ENCODE results near the gene OR10H1. TPM values are rescaled to one million over a fixed set of nuclear protein-coding genes. Genes with fewer than 3 reads are reported as not detected.
"Not testable (repeated sequence)": the region's sequence is repeated elsewhere in the genome, so short reads cannot be mapped to it uniquely, and the experiment has no call there.

OR10H1 gene
- total RNA-seq, 1 donor from 2014 or later = not detected

DNA sequence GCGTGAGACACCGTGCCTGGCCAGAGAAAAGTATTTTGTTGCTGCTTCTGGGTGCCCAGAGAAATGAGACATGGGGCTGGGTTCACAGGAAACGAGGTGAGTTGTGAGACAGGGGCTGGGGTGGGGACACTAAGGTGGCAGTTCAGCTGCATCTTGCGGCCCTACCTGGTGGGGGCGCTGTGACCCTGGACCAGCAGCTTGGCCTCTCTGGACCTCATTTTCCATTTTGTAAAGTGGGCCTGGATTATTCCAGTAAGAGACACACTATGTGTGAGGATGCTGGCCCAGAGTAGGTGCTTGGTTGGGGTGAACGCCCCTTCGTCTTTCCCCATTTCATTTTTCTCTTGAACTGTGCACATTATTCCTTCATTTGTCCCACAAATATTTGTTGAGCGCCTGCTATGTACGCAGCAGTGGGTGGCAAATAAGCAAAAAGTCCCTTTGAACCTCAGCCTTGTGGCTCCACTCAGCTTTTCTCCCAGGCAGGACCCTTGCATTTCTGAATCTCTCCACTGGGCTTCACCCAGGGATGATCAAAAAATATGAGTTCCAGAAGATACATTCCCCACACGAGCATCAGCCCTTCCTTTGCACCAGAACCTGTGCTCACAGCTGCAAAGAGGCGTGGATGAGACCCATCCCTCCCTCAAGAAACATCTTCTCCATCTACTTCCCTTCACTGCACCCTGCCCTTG, 26.6 kb upstream of the OR10H1 start:
- no peaks in the 10 kb centered on the region for H3K27me3 Mint-ChIP-seq (ENCODE audit: unreplicated experiment)
- peaks cover 26% of the 10 kb centered on the region for H3K9me3 Mint-ChIP-seq (ENCODE audit: unreplicated experiment)
- no peaks in the 10 kb centered on the region for H3K4me1 Mint-ChIP-seq (ENCODE audit: unreplicated experiment)
- no peak overlapping the region for H3K27ac Mint-ChIP-seq (ENCODE audit: unreplicated experiment)
- H3K36me3 Mint-ChIP-seq (ENCODE audit: unreplicated experiment) = no peaks in the 10 kb centered on the region
- no peak overlapping the region for H3K4me3 Mint-ChIP-seq (ENCODE audit: unreplicated experiment)
- DNase-seq (ENCODE audit: extremely low spot score, unreplicated experiment) = no peak
- TF ChIP-seq, protein P1, sequence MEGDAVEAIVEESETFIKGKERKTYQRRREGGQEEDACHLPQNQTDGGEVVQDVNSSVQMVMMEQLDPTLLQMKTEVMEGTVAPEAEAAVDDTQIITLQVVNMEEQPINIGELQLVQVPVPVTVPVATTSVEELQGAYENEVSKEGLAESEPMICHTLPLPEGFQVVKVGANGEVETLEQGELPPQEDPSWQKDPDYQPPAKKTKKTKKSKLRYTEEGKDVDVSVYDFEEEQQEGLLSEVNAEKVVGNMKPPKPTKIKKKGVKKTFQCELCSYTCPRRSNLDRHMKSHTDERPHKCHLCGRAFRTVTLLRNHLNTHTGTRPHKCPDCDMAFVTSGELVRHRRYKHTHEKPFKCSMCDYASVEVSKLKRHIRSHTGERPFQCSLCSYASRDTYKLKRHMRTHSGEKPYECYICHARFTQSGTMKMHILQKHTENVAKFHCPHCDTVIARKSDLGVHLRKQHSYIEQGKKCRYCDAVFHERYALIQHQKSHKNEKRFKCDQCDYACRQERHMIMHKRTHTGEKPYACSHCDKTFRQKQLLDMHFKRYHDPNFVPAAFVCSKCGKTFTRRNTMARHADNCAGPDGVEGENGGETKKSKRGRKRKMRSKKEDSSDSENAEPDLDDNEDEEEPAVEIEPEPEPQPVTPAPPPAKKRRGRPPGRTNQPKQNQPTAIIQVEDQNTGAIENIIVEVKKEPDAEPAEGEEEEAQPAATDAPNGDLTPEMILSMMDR (IDR thresholded peaks at IDR 0.05) = no peak

DNA sequence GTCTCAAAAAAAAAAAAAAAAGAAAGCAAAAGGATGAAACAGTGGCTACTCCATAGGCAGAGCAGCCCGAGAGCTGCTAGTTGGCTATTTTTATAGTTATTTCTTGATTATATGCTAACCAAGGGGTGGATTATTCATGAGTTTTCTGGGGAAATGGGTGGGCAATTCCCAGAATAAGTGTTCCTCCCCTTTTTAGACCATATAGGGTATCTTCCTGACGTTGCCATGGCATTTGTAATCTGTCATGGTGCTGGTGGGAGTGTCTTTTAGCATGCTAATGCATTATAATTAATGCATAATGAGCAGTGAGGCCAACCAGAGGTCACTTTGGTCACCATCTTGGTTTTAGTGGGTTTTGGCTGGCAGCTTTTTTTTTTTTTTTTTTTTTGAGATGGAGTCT, 25.4 kb upstream of the OR10H1 start:
- H3K27me3 Mint-ChIP-seq (ENCODE audit: unreplicated experiment) = no peaks in the 10 kb centered on the region
- no peak overlapping the region for H3K4me3 Mint-ChIP-seq (ENCODE audit: unreplicated experiment)
- DNase-seq (ENCODE audit: extremely low spot score, unreplicated experiment) = no peak
- TF ChIP-seq, protein P1 (IDR thresholded peaks at IDR 0.05) = no peak
- no peaks in the 10 kb centered on the region for H3K36me3 Mint-ChIP-seq (ENCODE audit: unreplicated experiment)
- no peaks in the 10 kb centered on the region for H3K4me1 Mint-ChIP-seq (ENCODE audit: unreplicated experiment)
- peaks cover 22% of the 10 kb centered on the region for H3K9me3 Mint-ChIP-seq (ENCODE audit: unreplicated experiment)
- H3K27ac Mint-ChIP-seq (ENCODE audit: unreplicated experiment) = no peak overlapping the region

DNA sequence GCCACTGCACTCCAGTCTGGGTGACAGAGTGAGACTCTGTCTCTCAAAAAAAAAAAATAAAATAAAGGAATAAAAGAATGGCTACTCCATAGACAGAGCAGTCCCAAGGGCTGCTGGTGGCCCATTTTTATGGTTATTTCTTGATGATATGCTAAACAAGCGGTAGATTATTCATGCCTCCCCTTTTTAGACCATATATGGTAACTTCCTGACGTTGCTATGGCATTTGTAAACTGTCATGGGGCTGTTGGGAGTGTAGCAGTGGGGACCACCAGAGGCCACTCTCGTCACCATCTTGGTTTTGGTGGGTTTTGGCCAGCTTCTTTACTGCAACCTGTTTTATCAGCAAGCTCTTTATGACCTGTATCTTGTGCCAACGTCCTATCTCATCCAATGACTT, 24.4 kb upstream of the OR10H1 start:
- not testable (repeated sequence) for H3K27ac Mint-ChIP-seq (ENCODE audit: unreplicated experiment); H3K27me3 Mint-ChIP-seq (ENCODE audit: unreplicated experiment); H3K4me1 Mint-ChIP-seq (ENCODE audit: unreplicated experiment); H3K4me3 Mint-ChIP-seq (ENCODE audit: unreplicated experiment); H3K36me3 Mint-ChIP-seq (ENCODE audit: unreplicated experiment); DNase-seq (ENCODE audit: extremely low spot score, unreplicated experiment)
- H3K9me3 Mint-ChIP-seq (ENCODE audit: unreplicated experiment) = peaks cover 23% of the 10 kb centered on the region

DNA sequence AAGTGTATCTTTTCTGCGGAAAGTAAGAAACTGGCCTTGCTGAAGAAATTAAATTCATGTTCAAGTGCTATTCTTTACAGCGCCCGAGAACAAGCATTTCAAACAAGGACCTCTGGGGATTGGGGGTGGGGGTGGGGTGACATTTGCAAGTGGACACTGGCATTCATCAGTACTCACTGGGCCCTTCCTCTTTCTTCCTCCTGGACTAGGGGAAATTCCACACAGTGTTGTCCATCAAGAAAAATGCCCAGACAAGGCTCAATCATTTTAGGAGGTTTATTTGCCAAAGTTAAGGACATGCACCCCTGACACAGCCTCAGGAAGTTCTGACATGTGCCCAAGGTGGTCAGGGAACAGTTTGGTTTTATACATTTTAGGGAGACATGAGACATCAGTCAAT, 22.9 kb upstream of the OR10H1 start:
- H3K9me3 Mint-ChIP-seq (ENCODE audit: unreplicated experiment) = peaks cover 15% of the 10 kb centered on the region
- no peaks in the 10 kb centered on the region for H3K27me3 Mint-ChIP-seq (ENCODE audit: unreplicated experiment)
- no peak overlapping the region for H3K4me3 Mint-ChIP-seq (ENCODE audit: unreplicated experiment)
- no peak overlapping the region for H3K27ac Mint-ChIP-seq (ENCODE audit: unreplicated experiment)
- H3K36me3 Mint-ChIP-seq (ENCODE audit: unreplicated experiment) = no peaks in the 10 kb centered on the region
- H3K4me1 Mint-ChIP-seq (ENCODE audit: unreplicated experiment) = no peaks in the 10 kb centered on the region
- TF ChIP-seq, protein P1 (IDR thresholded peaks at IDR 0.05) = no peak
- DNase-seq (ENCODE audit: extremely low spot score, unreplicated experiment) = no peak

DNA sequence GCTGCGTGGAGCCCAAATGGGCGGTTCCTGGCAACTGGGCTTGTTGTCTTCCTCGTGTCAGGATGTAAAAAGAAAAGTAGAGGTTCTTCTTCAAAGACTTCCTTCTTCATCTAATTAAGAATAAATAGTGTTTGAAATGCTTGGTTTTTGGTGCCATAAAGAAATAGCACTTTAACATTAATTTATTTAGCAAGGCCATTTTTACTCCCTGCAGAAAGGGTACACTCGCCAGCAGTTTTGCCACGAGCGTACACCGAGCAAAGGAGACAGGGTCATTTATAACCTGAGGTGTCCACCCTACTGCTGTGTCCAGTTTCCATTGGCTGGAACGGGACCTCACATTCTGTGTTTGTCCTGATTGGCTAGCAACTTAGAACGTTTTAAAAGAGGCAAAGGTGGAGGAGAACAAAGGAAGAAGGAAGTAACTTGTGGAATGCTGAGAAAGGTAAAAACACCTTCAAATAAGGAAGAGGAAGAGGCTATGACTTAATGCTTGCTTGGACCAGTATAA, 21.8 kb upstream of the OR10H1 start:
- Mint-ChIP-seq H3K27me3 (ENCODE audit: unreplicated experiment) (no peaks in the 10 kb centered on the region), H3K9me3 (ENCODE audit: unreplicated experiment) (peaks cover 12% of the 10 kb centered on the region), H3K4me3 (ENCODE audit: unreplicated experiment) (no peak overlapping the region), H3K27ac (ENCODE audit: unreplicated experiment) (no peak overlapping the region), H3K36me3 (ENCODE audit: unreplicated experiment) (no peaks in the 10 kb centered on the region), H3K4me1 (ENCODE audit: unreplicated experiment) (no peaks in the 10 kb centered on the region)
- DNase-seq (ENCODE audit: extremely low spot score, unreplicated experiment) = no peak
- TF ChIP-seq, protein P1 (IDR thresholded peaks at IDR 0.05) = no peak

Measured in osteocyte (in vitro differentiated cells).